Measurements from ENCODE around the gene CNNM3.

CNNM3 gene

GRCh38 chr2:96819876-96820511 is 3.9 kb downstream of the CNNM3 start:
- no peak for DNase-seq

- DNase-seq = no peak
Observed at GRCh38 chr2:96821113-96821675, 5.1 kb downstream of the CNNM3 start.

- DNase-seq = no peak
Observed at GRCh38 chr2:96822786-96823185, 6.7 kb downstream of the CNNM3 start.

- no peak for DNase-seq
Observed at GRCh38 chr2:96823198-96823597, 7.1 kb downstream of the CNNM3 start.

GRCh38 chr2:96824079-96824870 is 8.2 kb downstream of the CNNM3 start:
- no peak for DNase-seq

GRCh38 chr2:96825057-96825456 is 9.0 kb downstream of the CNNM3 start:
- DNase-seq = no peak

GRCh38 chr2:96826546-96827278 is 10.6 kb downstream of the CNNM3 start:
- DNase-seq = no peak

- no peak for DNase-seq
Observed at GRCh38 chr2:96828436-96828835, 12.4 kb downstream of the CNNM3 start.

GRCh38 chr2:96828874-96829273 is 12.8 kb downstream of the CNNM3 start:
- no peak for DNase-seq

GRCh38 chr2:96830044-96830562 is 14.0 kb downstream of the CNNM3 start:
- DNase-seq = no peak

GRCh38 chr2:96831679-96832078 is 15.6 kb downstream of the CNNM3 start:
- DNase-seq = no peak

- no peak for DNase-seq
Observed at GRCh38 chr2:96832408-96832753, 16.3 kb downstream of the CNNM3 start.

GRCh38 chr2:96832754-96833507 is 16.9 kb downstream of the CNNM3 start:
- peak; percentile 89 for DNase-seq

GRCh38 chr2:96835830-96836229 is 19.8 kb downstream of the CNNM3 start:
- DNase-seq = no peak

- DNase-seq = no peak
Observed at GRCh38 chr2:96837575-96837974, 21.5 kb downstream of the CNNM3 start.

GRCh38 chr2:96838345-96839292 is 22.6 kb downstream of the CNNM3 start:
- DNase-seq = no peak

GRCh38 chr2:96839293-96839874 is 23.3 kb downstream of the CNNM3 start:
- DNase-seq = no peak

GRCh38 chr2:96839875-96840850 is 24.1 kb downstream of the CNNM3 start:
- no peak for DNase-seq

GRCh38 chr2:96841701-96842495 is 25.8 kb downstream of the CNNM3 start:
- no peak for DNase-seq
